Neural cell (in vitro differentiated cells): ENCODE data around the gene RHPN2. TPM values are rescaled to one million over a fixed set of nuclear protein-coding genes. Genes with fewer than 3 reads are reported as not detected.

ENCODE experiments used
- H2AFZ ChIP-seq: fragments of 200-600, 300-800 bp; sonication (generic), shearing (Covaris generic); 2 replicates; pipeline ENCODE4 v1.6.0; 2014; ENCODE audit warnings: low read depth, mild to moderate bottlenecking, antibody characterized with exemption, low read length, moderate library complexity
- H3F3A ChIP-seq: fragments of 200-600 bp; shearing (Covaris generic); 2 replicates; pipeline ENCODE4 v1.6.1; 2016; ENCODE audit warnings: mild to moderate bottlenecking, moderate library complexity, mixed read lengths, antibody characterized with exemption, low read length; ENCODE audit not compliant: insufficient read depth, poor library complexity, severe bottlenecking
- H3K27ac ChIP-seq: fragments of 200-600, 300-800 bp; sonication (generic), shearing (Covaris generic); 2 replicates; pipeline ENCODE4 v1.5.1; 2014; ENCODE audit warnings: mild to moderate bottlenecking, low read length, moderate library complexity
- H3K27me3 ChIP-seq: fragments of 300-800, 200-600 bp; sonication (generic), shearing (Covaris generic); 2 replicates; pipeline ENCODE4 v1.6.0; 2014; ENCODE audit warnings: mild to moderate bottlenecking, low read depth, low read length, moderate library complexity; ENCODE audit not compliant: insufficient read depth
- H3K36me3 ChIP-seq: fragments of 300-800, 200-600 bp; sonication (generic), shearing (Covaris generic); 2 replicates; pipeline ENCODE4 v1.5.1; 2014; ENCODE audit warnings: mild to moderate bottlenecking, antibody characterized with exemption, low read length, moderate library complexity; ENCODE audit not compliant: insufficient read depth
- H3K4me2 ChIP-seq: fragments of 300-800, 200-600 bp; sonication (generic), shearing (Covaris generic); 2 replicates; pipeline ENCODE4 v1.6.0; 2014; ENCODE audit warnings: mild to moderate bottlenecking, low read length
- H3K4me3 ChIP-seq: fragments of 300-800, 200-600 bp; sonication (generic), shearing (Covaris generic); 2 replicates; pipeline ENCODE4 v1.5.1; 2014; ENCODE audit warnings: mild to moderate bottlenecking, low read length, moderate library complexity
- H3K79me2 ChIP-seq: fragments of 200-600 bp; shearing (Covaris generic); replicated peaks from 2 replicates; pipeline ENCODE4 v1.6.0; 2014; ENCODE audit warnings: mild to moderate bottlenecking, low read length, moderate library complexity; ENCODE audit not compliant: insufficient read depth
- H3K9ac ChIP-seq: fragments of 300-800, 200-600 bp; sonication (generic), shearing (Covaris generic); 2 replicates; pipeline ENCODE4 v1.6.1; 2016; ENCODE audit warnings: mild to moderate bottlenecking, low read length, mixed read lengths
- H3K9me2 ChIP-seq: fragments of 200-600 bp; shearing (Covaris generic); 2 replicates; pipeline ENCODE4 v1.6.1; 2016; ENCODE audit warnings: mild to moderate bottlenecking, low read length, mixed read lengths; ENCODE audit not compliant: insufficient read depth
- H3K9me3 ChIP-seq: fragments of 200-600, 300-800 bp; sonication (generic), shearing (Covaris generic); 2 replicates; pipeline ENCODE4 v1.6.1; 2016; ENCODE audit warnings: mild to moderate bottlenecking, mixed run types, low read length, moderate library complexity, mixed read lengths
- H4K20me1 ChIP-seq: fragments of 200-600 bp; shearing (Covaris generic); 2 replicates; pipeline ENCODE4 v1.6.1; 2016; ENCODE audit warnings: mild to moderate bottlenecking, mixed run types; ENCODE audit not compliant: insufficient read depth
- EP300 ChIP-seq: fragments of 450-650 bp; conservative IDR thresholded peaks from 2 replicates; pipeline ENCODE4 v1.6.1; 2014; ENCODE audit warnings: antibody characterized with exemption, mild to moderate bottlenecking, moderate library complexity; ENCODE audit not compliant: poor library complexity, severe bottlenecking
- EZH2 ChIP-seq: fragments of 200-600, 300-800 bp; shearing (Covaris generic), sonication (generic); IDR thresholded peaks from 2 replicates; pipeline ENCODE4 v1.6.1; 2014; ENCODE audit warnings: antibody characterized with exemption, low read length, borderline replicate concordance, mild to moderate bottlenecking; ENCODE audit not compliant: insufficient read depth, poor library complexity, severe bottlenecking
- MXI1 ChIP-seq: fragments of 450-650 bp; conservative IDR thresholded peaks from 2 replicates; pipeline ENCODE4 v1.6.1; 2014; ENCODE audit warnings: antibody characterized with exemption, mild to moderate bottlenecking; ENCODE audit not compliant: poor library complexity, severe bottlenecking
- POLR2AphosphoS5 ChIP-seq: IDR thresholded peaks from 2 replicates; pipeline ENCODE4 v1.6.1; 2012
- RAD21 ChIP-seq: fragments of 450-650 bp; conservative IDR thresholded peaks from 2 replicates; pipeline ENCODE4 v1.6.1; 2014; ENCODE audit warnings: antibody characterized with exemption, mild to moderate bottlenecking, moderate library complexity
- SMC3 ChIP-seq: fragments of 450-650 bp; conservative IDR thresholded peaks from 2 replicates; pipeline ENCODE4 v1.6.1; 2014; ENCODE audit warnings: antibody characterized with exemption, mild to moderate bottlenecking, moderate library complexity; ENCODE audit not compliant: poor library complexity
- TAF1 ChIP-seq: IDR thresholded peaks from 2 replicates; pipeline ENCODE4 v1.6.1; 2012; ENCODE audit warnings: low read depth
- polyA plus RNA-seq: library from polyadenylated mRNA; depleted of rRNA; stranded (reverse); fragments of >200 nt; gene quantifications from 2 replicates; pipeline ENCODE4 v1.2.3, GENCODE V29; 2014
- TF ChIP-seq, protein P1 (sequence below): fragments of 450-650 bp; IDR thresholded peaks from 2 replicates; pipeline ENCODE4 v1.5.1; 2014; ENCODE audit warnings: antibody characterized with exemption, mild to moderate bottlenecking, moderate library complexity; ENCODE audit not compliant: poor library complexity, severe bottlenecking
- TF ChIP-seq, protein P2 (sequence below): IDR thresholded peaks from 2 replicates; pipeline ENCODE4 v1.6.1; 2012; ENCODE audit warnings: borderline replicate concordance

The RHPN2 gene
- polyA plus RNA-seq, 1 donor from 2014 or later: 1.5 TPM

DNA sequence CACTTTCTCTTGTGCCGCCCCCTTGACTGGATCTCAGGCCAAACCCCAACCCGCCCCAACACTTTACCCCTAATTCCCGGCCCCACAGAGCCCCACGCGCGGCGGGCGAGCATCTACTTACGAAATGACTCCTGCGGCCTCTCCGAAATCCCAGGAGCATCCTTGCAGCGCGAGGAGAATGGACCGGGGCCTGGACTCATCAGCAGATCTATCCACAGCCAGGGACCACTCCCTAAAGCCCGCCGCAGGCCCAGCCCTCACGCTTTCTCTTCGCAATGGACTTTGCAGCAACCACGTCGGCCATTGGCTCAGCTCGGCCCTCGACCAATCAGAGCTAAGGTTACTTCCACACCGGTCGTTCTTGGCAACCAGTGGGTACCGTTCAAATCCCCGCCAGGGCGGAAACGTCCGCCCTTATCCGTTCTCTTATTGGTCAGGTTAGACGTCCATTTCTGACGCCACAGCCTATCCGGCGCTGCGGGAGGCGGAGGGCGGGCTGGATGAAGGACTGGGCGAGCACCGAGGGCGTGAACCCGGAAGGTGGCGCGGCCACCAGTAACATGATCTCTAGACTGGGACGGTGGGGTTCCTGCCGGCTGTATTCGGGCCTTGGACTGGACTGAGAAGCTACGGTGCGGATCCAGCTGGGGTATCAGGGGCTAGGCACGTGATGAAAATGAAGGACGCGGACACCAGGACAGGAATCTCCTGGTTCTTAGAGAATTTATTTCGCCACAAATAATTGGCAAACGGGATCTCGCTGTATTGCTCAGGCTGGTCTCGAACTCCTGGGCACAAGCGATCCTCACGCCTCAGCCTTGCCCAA is 92.8 kb downstream of the RHPN2 start, which contains the start of the genes CEP89 and FAAP24:
TSS of gene CEP89 (minus strand) at position 244 of the 826 bp plus-strand sequence. CDS start at position 160, 84 bp downstream.
TSS of gene FAAP24 (plus strand) at position 528 of the 826 bp plus-strand sequence. CDS start 955 bp downstream, outside the sequence.
- Histone ChIP-seq H3K27me3 (no peaks in the 10 kb centered on the region), H3K4me2 (peak within 1 kb of the TSS; percentile 84), H3K27ac (peak within 1 kb of the TSS; percentile 40), H3K9ac (peak within 1 kb of the TSS; percentile 69), H3K9me3 (no peaks in the 10 kb centered on the region), H3F3A (no peaks in the 10 kb centered on the region), H3K36me3 (no peaks in the 10 kb centered on the region), H4K20me1 (no peaks in the 10 kb centered on the region), H2AFZ (peak within 1 kb of the TSS; percentile 75), H3K79me2 (peaks cover 17% of the 10 kb centered on the region), H3K9me2 (no peaks in the 10 kb centered on the region), H3K4me3 (peak within 1 kb of the TSS; percentile 84)
- TF ChIP-seq, protein P1, sequence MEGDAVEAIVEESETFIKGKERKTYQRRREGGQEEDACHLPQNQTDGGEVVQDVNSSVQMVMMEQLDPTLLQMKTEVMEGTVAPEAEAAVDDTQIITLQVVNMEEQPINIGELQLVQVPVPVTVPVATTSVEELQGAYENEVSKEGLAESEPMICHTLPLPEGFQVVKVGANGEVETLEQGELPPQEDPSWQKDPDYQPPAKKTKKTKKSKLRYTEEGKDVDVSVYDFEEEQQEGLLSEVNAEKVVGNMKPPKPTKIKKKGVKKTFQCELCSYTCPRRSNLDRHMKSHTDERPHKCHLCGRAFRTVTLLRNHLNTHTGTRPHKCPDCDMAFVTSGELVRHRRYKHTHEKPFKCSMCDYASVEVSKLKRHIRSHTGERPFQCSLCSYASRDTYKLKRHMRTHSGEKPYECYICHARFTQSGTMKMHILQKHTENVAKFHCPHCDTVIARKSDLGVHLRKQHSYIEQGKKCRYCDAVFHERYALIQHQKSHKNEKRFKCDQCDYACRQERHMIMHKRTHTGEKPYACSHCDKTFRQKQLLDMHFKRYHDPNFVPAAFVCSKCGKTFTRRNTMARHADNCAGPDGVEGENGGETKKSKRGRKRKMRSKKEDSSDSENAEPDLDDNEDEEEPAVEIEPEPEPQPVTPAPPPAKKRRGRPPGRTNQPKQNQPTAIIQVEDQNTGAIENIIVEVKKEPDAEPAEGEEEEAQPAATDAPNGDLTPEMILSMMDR: peak; percentile 51
- TF ChIP-seq, protein P2, sequence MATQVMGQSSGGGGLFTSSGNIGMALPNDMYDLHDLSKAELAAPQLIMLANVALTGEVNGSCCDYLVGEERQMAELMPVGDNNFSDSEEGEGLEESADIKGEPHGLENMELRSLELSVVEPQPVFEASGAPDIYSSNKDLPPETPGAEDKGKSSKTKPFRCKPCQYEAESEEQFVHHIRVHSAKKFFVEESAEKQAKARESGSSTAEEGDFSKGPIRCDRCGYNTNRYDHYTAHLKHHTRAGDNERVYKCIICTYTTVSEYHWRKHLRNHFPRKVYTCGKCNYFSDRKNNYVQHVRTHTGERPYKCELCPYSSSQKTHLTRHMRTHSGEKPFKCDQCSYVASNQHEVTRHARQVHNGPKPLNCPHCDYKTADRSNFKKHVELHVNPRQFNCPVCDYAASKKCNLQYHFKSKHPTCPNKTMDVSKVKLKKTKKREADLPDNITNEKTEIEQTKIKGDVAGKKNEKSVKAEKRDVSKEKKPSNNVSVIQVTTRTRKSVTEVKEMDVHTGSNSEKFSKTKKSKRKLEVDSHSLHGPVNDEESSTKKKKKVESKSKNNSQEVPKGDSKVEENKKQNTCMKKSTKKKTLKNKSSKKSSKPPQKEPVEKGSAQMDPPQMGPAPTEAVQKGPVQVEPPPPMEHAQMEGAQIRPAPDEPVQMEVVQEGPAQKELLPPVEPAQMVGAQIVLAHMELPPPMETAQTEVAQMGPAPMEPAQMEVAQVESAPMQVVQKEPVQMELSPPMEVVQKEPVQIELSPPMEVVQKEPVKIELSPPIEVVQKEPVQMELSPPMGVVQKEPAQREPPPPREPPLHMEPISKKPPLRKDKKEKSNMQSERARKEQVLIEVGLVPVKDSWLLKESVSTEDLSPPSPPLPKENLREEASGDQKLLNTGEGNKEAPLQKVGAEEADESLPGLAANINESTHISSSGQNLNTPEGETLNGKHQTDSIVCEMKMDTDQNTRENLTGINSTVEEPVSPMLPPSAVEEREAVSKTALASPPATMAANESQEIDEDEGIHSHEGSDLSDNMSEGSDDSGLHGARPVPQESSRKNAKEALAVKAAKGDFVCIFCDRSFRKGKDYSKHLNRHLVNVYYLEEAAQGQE: no peak
- TF ChIP-seq TAF1 (no peak), EZH2 (no peak), RAD21 (no peak), MXI1 (peak; percentile 98), SMC3 (no peak), POLR2AphosphoS5 (peak; percentile 63), EP300 (peak; percentile 40)

DNA sequence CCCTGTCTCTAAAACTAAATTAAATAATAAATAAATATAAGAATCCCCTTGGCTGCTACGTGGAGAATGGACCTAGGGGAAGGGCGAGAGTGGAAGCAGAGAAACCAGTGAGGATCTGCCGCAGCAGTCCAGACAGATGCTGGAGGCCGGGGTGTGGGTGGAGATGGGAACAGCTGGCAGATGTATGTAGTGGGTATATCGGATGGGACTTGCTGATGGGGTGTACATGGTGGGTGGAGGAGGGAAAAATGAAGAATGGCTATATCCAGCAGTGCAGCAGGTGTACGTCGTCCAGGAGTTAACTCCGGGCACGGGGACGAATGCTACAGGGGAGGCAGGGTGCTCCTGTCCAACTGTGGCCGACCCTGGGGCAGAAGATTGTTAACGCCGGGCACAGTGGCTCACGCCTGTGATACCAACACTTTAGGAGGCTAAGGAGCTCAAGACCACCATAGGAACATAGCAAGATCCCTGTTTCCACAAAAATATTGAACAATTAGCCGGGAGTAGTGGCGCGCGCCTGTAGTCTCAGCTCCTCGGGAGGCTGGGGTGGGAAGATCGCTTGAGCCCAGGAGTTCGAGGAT is 93.6 kb downstream of the RHPN2 start:
- H3K27ac ChIP-seq: peak overlapping the region; percentile 40
- peak overlapping the region; percentile 84 for H3K4me2 ChIP-seq
- no peaks in the 10 kb centered on the region for H3K9me3 ChIP-seq
- peak overlapping the region; percentile 69 for H3K9ac ChIP-seq
- no peaks in the 10 kb centered on the region for H3K36me3 ChIP-seq
- TF ChIP-seq EZH2 (no peak), MXI1 (no peak), POLR2AphosphoS5 (no peak), EP300 (no peak), SMC3 (no peak), RAD21 (no peak), TAF1 (no peak)
- TF ChIP-seq, protein P2: no peak
- TF ChIP-seq, protein P1: no peak
- H3K4me3 ChIP-seq: peak overlapping the region; percentile 84
- peaks cover 17% of the 10 kb centered on the region for H3K79me2 ChIP-seq
- H4K20me1 ChIP-seq: no peaks in the 10 kb centered on the region
- H3K27me3 ChIP-seq: no peaks in the 10 kb centered on the region
- no peaks in the 10 kb centered on the region for H3F3A ChIP-seq
- H2AFZ ChIP-seq: peak overlapping the region; percentile 75
- H3K9me2 ChIP-seq: no peaks in the 10 kb centered on the region
